Activated CD4-positive, CD25-positive, alpha-beta regulatory T cell treated with anti-CD3 and anti-CD28 coated beads, Interleukin-2, amount 50 U/mL, for 72 hours (primary cell): ENCODE data around the gene FEN1.

Source experiments
- DNase-seq: peaks from one replicate; pipeline ENCODE4 v3.0.0; 2021

The FEN1 gene

DNA sequence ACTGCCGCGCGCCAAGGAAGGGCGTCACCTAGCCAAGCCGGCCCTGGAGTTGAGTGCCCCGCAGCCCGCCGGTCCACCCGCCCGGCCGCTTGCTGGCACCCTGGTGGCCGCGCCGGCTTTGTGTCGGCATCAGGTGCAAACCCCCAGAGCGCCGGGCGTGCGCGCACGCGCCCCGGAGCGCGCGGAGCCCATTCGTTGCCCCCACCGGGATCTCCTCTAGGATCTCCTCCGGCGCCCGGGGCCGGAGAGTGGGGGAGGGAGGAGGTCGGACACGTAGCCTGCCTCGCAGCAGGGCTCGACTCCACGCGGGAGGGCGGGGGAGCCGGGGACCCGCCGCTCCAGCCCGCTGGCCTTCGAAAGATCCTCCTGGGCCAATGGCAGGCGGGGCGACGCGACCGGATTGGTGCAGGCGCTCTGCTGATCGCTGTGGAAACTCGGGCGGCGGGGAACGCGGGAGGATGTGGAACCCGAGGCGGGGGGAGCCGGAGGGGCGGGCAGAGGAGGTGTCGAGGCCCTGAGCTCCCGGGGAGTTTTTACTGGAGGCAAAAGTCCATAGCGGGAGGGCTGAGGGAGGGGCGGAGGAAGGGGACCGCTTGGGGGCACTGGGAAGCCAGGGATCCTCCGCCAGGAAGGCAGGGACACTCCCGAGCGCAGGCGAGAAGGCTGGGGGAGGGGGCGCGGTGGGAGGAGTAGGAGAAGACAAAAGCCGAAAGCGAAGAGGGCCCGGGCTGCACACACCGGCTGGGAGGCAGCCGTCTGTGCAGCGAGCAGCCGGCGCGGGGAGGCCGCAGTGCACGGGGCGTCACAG, 35.1 kb downstream of the FEN1 start, which contains the start of gene FADS2:
Gene FADS2, plus strand, starts transcription at position 730 of the 808 bp plus-strand sequence. CDS start 91 bp downstream, outside the sequence.
- DNase-seq: peak; percentile 76

DNA sequence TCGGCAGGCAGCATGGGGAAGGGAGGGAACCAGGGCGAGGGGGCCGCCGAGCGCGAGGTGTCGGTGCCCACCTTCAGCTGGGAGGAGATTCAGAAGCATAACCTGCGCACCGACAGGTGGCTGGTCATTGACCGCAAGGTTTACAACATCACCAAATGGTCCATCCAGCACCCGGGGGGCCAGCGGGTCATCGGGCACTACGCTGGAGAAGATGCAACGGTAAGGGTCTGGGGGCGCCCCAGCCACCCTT, 35.6 kb downstream of the FEN1 start:
- peak; percentile 41 for DNase-seq

DNA sequence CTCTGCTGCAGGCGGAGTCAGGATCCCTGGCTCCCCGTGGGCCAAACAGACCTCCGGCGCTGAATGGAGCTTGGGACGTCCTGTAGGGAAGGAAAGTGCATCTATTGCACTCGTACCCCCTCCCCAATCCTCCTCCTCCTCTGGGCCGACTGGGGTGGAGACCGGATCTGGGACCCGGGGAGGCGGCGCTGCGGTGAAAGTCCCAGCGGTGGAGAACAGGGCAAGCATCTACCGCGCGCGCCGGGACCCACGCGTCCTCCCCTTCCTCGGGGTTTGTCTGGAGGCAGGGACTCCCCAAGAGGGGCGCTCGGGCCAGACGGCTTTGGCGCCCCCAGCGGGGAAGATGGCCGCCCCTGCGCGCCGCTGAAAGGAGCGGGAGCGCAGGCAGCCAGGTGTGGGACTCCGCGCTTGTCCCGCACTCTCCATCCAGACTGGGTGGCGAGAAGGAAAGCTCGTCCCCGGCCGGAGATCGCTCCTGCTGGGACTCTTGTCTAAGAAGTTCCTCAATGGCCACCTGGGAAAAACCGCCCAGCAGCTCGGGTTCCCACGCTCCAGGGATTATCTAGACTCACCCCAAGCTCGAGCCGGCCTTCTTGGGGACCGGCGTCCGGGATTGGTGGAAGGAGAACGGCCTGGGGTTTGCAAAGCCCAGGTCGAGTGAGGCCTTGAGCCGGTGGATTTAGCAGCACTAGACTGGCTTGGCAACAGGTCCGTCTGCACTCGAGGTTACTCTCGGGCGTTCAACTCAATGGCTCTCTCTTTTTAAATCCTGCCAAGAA, 36.1 kb downstream of the FEN1 start:
- peak; percentile 43 for DNase-seq

DNA sequence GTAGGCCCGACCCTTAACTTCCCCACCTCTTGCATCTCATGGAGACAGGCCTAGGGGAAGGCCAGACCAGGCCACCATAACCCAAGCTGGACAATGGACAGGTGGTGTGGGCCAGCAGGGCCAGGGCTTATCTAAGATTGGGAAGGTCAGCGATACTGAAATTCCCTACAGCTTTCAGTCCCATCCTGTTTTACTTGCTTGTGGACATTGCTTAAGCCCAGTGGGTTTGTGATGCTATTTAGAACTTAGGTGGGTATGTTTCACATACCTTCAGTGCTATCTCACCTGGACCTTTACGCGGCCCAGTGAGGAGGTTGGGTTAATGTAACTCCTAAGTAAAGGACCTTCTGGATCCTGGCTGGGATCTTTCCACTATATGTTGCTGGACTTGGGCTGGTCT, 37.1 kb downstream of the FEN1 start:
- DNase-seq: no peak

DNA sequence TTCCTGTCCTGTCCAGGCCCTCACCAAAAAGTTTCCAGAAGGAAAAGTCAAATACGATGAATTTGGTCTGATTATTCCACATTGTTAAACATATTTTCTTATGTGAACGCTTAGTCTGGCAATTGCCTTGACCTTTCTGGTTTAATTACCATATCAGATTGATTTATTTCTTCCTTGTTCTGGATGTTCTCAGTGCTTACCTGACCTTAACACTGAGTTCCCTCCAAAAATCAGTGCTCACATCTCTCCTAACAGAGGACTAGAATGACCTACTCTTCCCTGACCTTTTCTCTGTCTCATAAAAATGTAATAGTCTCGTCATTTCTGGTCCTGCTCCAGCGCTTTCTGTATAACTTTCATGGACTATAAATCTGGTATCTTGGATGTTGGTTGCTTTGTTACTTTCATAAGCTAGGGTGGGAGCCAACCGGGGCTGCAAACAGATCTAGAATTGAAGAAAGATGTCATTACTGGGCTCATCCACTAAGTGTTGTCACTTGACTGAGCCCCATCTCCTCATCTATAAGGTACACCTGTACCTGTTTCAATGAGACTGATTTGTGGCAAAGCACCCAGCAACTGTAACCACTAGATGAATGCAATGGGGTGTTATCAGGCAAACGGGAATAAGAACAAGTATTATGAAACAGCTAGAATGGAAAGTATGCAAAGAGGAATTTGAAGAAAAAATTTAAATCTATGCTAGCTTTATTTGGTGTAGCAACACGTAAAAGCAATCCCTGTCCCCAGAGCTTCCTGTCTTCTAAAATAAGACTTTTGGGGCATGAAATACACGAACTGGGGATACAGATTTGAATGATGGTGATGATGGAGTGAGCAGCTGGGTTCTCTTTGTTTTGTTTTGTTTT, 37.8 kb downstream of the FEN1 start:
- DNase-seq: no peak

DNA sequence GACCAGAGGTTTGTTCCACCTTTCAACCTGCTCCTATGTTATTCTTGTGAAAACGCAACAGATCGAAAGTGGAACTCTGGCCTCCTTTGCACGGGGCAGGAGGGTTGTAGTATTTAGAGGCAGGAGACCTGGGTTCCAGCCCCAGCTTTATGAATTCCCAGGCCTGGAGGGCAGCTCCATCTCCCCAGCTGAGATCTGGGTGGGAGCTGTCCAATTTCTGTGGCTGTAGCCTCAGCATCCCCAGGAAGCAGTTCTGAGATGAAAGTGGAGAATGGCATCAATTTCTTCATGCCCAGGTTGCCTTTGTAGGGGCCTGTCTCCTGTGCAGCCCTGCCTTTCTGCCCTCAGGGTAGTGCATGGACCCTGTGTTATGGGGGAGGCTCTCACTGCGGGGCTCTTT, 39.5 kb downstream of the FEN1 start:
- DNase-seq: no peak

DNA sequence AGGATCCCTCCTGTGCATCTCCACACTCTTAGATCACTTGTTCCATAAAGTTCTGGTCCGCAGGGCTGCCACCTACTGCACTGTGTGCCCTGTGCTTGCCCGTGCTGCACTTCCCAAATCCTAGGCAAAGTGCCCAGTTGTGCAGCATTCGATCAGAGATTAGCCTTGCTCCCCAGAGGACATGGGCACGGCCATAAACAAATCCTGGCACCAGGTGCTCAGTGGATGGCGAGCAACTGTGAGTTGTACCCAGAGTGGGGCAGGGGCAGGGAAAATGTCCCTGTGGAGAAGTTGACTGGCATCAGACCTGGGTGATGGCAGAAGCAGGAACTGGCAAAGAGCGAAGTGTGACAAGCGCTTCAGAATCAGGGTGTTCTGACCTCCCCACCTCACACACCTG, 40.0 kb downstream of the FEN1 start:
- DNase-seq: no peak

DNA sequence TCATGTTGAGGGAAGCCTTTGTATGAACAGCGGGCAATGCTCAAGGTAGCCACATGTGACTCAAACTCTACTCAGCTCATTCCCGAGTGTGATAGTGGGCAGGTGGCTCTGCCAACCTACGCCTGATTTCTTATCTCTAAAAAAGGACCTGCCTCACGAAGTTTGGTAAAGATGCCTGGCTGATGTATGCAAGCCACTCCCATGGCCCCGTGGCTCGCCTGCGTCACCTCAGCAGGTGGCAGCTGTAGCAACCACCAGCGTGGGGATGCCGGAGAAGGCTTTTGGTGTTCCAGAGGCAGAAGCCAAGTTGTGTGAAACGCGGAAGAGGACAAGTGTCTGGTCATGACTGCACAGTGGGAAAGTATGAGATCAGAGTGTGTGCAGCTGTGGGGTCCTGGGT, 40.8 kb downstream of the FEN1 start:
- DNase-seq: no peak

DNA sequence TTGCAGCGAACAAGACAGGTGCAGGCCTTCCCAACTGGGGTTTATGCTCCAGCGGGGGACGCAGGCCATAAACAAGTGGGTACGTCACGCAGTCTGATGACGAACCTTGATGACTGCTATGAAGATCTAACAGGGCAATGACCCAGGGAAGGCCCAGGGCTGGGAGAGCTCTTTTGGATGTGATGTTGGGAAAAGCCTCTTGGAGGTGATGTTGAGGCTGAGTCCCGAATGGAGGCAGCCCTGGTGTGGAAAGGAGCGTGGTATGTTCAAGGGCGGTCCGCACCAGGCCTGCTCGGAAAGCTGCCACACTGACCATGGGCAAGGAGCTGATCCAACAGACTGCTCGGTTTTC, 41.2 kb downstream of the FEN1 start:
- DNase-seq: no peak

DNA sequence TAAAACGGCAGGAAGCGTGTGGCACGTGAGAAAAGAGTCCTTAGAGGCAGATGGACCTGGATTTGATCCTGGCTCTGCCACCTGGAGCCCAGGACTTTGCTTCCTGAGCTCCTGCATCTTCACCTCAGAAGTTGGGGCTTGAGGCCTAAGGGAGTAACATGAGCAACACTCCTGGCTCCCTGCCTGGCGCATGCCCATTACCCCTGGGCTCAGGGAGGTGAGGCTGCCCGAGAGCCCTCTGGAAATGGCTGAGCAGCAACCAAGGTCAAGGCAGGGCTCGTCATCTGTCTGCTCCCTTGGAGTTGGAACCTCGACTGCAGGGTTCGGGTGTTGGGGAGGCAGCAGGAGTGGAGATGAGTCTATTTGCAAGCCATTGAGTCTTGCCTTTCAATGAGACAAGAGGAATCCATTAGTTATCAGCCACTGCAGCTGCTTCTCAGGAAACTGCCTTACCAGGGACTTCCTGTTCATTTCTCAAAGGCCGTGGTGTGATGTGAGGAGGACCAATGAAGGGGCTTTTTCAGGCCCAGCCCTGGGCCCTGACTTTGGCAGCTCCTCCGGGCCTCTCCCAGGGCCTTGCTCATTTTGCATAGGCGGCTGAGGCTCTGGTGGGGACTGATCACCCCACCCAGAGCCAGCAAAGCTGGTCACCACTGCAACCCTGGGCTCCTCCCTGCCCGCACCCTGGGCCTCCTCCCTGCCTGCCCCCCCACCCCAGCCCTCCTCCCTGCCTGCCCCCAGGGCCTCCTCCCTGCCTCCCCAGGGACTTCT, 41.8 kb downstream of the FEN1 start:
- peak; percentile 39 for DNase-seq

DNA sequence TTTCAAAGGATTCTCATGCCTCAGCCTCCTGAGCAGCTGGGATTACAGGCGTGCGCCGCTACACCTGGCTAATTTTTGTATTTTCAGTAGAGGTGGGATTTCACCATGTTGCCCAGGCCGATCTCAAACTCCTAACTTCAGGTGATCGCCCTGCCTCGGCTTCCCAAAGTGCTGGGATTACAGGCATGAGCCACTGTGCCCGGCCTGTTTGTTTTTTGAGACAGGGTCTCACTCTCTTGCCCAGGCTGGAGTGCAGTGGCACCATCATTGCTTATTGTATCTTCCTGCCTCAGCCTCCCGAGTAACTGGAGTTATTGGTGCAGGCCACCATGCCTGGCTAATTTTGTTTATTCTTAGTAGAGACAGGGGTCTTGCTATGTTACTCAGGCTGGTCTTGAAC, 43.5 kb downstream of the FEN1 start:
- no peak for DNase-seq

DNA sequence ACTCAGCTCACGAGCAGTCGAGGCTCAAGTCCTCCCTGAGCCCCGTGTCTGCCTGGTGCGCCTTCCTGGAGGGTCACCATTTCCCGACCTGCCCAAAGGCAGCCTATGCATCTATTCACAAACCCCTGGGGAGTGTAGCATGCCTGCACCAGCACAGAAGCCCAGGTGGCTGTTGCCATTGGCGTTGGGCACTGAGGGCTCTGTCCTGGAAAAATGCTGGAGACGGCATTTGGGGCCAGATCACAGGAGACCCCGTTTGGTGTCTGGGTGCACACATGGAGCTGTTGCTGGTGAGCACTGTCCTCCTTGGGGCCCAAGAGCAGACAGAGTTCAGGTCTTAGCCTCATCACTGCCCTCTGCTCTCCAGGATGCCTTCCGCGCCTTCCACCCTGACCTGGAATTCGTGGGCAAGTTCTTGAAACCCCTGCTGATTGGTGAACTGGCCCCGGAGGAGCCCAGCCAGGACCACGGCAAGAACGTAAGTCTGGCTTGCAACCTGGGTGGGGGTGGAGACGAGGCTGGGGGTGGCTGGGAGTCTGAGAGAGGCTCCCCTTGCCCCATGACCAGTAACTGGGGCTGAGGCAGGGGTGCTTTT, 44.8 kb downstream of the FEN1 start:
- DNase-seq: no peak

DNA sequence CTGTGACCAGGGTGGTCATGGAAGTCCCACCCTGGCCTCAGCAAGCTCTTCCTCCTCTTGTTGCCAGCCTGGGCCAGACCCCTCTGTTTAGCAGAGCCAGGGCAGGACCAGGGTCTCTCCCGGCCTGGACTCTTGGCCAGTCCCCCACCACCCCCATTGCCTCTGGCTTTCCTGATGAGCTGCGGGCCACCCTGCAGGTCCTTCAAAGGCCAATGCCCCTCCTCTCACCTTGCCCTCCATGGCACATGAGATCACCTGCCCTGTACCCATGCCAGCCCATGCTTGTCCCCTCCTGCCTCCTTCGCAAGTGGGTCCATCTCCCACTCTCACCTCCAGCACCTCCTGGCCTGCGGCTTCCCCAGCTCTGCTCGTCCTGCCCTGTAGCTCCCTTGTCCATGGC, 45.8 kb downstream of the FEN1 start:
- no peak for DNase-seq

DNA sequence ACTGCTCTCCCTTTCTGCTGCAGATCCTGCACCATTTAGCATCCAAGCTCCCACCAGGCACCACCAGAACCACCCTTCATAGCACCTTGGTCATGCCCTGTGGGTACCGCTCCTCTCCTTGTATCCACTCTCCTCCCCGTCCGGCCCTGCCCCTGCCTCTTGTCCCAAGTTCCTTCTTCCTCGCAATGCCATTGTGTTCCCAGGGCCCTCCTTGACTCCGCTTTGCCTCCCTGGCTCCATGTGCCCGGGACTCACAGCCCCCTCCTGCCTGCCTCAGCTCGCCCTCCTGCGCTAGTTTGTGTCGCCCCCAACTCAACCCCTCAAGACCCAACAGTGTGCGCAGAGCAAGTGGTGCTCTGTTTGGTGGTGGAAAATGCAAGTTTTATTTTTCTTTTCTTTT, 46.2 kb downstream of the FEN1 start:
- no peak for DNase-seq

DNA sequence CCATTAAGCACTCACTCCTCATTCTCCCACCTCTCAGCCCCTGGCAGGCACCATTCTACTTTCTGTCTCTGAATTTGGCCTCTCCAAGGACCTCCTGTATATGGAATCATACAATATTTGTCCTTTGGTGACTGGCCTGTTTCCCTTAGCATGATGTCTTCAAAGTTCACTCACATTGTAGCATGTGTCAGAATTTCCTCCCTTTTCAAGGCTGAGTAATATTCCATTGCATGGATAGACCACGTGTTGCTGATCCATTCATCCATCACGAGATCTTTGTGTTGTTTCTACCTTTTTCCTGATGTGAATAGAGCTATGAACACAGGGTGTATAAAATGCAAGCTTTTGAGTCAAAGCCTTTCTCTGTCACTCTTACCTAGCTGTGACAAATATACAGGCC, 47.0 kb downstream of the FEN1 start:
- DNase-seq: no peak

DNA sequence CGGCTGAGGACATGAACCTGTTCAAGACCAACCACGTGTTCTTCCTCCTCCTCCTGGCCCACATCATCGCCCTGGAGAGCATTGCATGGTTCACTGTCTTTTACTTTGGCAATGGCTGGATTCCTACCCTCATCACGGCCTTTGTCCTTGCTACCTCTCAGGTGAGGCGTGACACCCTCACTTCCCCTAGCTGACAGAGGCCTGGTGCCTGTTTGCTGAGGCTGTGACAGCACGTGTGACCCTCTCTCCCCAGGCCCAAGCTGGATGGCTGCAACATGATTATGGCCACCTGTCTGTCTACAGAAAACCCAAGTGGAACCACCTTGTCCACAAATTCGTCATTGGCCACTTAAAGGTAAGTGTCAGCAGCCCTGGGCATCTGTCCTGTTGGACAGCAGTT, 47.7 kb downstream of the FEN1 start:
- DNase-seq: no peak

DNA sequence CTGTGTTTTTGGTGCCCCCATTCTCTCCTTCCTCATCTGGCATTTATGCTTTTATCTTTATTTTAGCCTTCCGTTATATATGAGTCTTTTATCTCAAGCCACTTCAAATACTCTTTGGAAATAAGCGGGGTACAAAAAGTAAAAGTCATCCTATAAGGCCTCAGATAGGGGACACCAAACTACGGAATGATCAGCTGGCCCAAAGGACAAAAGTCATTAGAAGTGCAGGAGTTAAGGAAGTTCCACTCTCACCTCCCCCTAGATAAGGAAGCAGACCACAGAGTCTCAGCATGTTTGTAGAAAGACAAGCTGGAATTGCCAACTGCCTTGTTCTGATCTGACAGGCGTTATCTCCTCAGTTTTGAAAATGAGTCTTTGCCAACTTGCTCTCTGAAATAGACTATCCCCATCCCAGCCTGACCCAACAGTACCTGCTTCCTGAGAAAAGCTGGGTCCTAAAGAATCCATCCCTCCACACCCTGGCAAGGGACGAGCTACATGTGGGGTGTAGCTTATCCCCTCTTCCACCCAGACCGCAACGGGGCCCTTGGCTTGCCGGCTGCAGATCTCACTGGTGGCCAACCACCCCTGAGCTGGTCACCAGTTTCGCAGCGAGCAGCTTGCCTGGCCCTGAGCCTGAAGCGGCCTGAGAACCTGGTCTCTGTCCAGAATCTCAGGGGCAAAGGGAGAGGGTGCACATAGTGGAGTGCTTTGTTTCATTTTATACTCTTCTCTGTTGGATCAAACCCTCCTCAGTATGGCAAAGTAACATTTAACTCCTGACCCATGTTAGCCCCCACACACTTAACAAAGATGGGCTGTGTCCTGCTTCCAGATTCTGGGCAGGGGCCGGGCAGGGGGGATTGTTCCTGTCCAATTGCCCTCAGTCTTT, 49.2 kb downstream of the FEN1 start:
- no peak for DNase-seq

DNA sequence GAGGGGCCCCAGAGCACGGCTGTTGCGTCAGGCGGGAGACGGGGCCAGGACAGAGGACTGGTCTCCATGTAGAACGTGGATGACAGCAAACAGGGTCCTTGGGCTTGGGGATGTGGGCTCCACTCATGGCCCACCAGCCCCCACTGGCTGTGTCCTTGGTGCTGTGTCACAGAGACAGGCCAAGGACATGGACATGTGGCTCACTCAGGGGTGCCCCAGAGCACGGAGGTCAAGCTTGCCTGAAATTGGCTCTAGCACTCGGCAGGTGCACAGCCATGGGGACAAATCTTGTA, 49.8 kb downstream of the FEN1 start:
- DNase-seq: no peak

DNA sequence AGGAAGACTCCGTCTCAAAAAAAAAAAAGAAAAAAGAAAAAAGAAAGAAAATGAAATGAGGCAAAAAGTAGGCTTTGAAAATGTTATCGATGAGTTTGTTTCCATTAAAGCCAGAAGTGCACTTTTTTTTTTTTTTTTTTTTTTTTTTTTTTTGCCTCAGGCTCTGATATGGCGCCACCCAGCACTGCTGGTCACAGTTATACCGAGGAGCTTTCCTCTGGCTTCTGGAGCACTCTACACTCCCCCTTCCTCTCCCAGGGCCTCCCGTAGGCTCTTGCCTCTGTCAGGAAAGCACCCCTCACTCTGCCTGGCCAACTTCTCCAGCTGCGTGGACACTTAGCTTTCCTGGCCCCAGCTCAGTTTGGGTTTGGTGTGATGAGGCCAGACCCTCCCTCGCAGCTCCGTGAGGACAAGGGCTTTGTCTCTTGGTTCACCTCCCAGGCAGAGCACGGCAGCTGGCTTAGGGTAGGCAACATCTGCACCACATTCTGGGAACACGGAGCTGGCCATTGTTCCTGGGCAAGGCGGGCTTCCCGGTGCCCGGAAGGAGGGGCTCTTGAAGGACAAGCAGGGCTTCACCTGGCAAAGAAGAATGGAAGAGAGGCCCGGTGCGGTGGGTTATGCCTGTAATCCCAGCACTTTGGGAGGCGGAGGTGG, 52.3 kb downstream of the FEN1 start:
- DNase-seq: no peak

DNA sequence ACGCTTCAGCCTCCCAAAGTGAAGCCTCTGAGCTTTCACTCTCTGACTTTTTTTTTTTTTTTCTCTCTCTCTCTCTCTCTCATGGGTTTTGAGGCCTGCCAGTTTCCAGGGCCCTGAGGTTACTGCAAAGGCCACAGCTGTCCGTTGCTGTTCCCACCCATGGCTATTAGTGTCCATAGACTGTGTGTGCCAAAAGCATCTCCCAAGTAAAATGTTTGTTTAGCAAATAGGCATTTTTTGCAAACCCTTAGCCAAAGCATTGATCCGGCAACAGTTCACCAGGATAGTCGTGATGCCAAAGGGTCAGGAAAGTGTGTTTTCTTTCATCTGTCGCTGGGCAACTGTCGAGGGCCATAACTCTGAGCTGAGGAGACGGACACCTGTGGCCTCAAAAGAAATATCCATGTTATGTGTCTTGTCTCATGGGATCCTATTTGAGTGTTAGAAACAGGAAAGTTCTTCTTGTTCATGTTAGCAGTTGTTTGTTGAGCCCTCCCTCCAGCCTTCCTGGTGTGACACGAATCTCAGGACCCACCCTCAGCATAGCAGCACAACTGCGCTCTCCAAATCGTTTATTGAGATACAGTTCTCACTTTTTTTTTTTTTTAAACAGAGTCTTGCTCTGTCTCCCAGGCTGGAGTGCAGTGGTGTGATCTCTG, 53.8 kb downstream of the FEN1 start:
- no peak for DNase-seq
